GM12878 (cell line): ENCODE data around the gene TSPYL2.

Source experiments
- CBX5 ChIP-seq: sonication (generic); IDR thresholded peaks from 2 replicates; pipeline ENCODE4 v1.6.1; 2016; ENCODE audit warnings: low read depth, moderate library complexity, mild to moderate bottlenecking, inconsistent platforms
- GABPA ChIP-seq: IDR thresholded peaks from 2 replicates; pipeline ENCODE4 v1.6.1; 2014; ENCODE audit warnings: antibody characterized with exemption, low read depth, mild to moderate bottlenecking, inconsistent platforms
- KDM1A ChIP-seq: fragments of 200-600 bp; sonication (generic); IDR thresholded peaks from 2 replicates; pipeline ENCODE4 v1.6.1; 2016; ENCODE audit warnings: borderline replicate concordance
- SPI1 ChIP-seq: IDR thresholded peaks from 2 replicates; pipeline ENCODE4 v1.6.1; 2011; ENCODE audit warnings: low read depth, mild to moderate bottlenecking, low read length, moderate library complexity, borderline replicate concordance; ENCODE audit not compliant: insufficient read depth
- ZSCAN29 ChIP-seq: fragments of 450-650 bp; IDR thresholded peaks from 2 replicates; pipeline ENCODE4 v1.6.1; 2017; ENCODE audit warnings: mild to moderate bottlenecking, moderate library complexity
- TF ChIP-seq, protein P1 (sequence below): IDR thresholded peaks from 2 replicates; pipeline ENCODE4 v1.6.1; 2011; ENCODE audit warnings: mild to moderate bottlenecking, low read depth, low read length, moderate library complexity; ENCODE audit not compliant: insufficient replicate concordance
- TF ChIP-seq, protein P2 (sequence below): IDR thresholded peaks from 2 replicates; pipeline ENCODE4 v1.6.1; 2011; ENCODE audit warnings: borderline replicate concordance, low read depth, mild to moderate bottlenecking, moderate library complexity, mixed read lengths, low read length; ENCODE audit not compliant: insufficient read depth; ENCODE audit errors: extremely low read length
- TF ChIP-seq, protein P3 (sequence below): IDR thresholded peaks from 2 replicates; pipeline ENCODE4 v1.6.1; 2012; ENCODE audit warnings: mild to moderate bottlenecking, low read depth, low read length
- TF ChIP-seq, protein P4 (sequence below), 3 experiments: IDR thresholded peaks in 2 of 3; conservative IDR thresholded peaks in 1 of 3; 2 replicates each; pipeline ENCODE4 v1.5.1; 2011; ENCODE audit warnings: low read depth in 3 of 3, low read length in 3 of 3, mild to moderate bottlenecking in 3 of 3, control low read depth in 2 of 3, moderate library complexity in 2 of 3, inconsistent platforms in 1 of 3, mixed read lengths in 1 of 3; ENCODE audit not compliant: control insufficient read depth in 2 of 3, insufficient read depth in 1 of 3; ENCODE audit errors: extremely low read depth in 1 of 3

DNA sequence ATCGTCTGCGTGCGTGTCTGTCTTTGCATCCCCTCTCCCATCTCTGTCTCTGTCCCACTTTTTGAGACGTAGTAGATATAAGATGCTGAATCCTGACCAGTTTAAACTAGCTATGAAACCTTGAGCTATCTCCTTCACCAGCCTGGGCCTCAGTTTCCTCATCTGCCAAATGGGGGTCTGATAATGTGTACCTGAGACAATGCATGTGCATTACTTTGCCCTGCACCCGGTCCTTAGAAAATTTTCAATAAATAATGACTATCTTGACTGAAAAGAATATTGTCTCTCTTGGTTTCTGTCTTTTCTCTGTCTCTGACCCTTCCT lies 12.4 kb downstream of the TSPYL2 start:
- no peak for TF ChIP-seq SPI1
- TF ChIP-seq ZSCAN29: no peak
- no peak for TF ChIP-seq CBX5
- TF ChIP-seq, protein P1, sequence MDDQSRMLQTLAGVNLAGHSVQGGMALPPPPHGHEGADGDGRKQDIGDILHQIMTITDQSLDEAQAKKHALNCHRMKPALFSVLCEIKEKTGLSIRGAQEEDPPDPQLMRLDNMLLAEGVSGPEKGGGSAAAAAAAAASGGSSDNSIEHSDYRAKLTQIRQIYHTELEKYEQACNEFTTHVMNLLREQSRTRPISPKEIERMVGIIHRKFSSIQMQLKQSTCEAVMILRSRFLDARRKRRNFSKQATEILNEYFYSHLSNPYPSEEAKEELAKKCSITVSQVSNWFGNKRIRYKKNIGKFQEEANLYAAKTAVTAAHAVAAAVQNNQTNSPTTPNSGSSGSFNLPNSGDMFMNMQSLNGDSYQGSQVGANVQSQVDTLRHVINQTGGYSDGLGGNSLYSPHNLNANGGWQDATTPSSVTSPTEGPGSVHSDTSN: no peak
- TF ChIP-seq, protein P2, sequence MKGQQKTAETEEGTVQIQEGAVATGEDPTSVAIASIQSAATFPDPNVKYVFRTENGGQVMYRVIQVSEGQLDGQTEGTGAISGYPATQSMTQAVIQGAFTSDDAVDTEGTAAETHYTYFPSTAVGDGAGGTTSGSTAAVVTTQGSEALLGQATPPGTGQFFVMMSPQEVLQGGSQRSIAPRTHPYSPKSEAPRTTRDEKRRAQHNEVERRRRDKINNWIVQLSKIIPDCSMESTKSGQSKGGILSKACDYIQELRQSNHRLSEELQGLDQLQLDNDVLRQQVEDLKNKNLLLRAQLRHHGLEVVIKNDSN: no peak
- TF ChIP-seq, protein P3, sequence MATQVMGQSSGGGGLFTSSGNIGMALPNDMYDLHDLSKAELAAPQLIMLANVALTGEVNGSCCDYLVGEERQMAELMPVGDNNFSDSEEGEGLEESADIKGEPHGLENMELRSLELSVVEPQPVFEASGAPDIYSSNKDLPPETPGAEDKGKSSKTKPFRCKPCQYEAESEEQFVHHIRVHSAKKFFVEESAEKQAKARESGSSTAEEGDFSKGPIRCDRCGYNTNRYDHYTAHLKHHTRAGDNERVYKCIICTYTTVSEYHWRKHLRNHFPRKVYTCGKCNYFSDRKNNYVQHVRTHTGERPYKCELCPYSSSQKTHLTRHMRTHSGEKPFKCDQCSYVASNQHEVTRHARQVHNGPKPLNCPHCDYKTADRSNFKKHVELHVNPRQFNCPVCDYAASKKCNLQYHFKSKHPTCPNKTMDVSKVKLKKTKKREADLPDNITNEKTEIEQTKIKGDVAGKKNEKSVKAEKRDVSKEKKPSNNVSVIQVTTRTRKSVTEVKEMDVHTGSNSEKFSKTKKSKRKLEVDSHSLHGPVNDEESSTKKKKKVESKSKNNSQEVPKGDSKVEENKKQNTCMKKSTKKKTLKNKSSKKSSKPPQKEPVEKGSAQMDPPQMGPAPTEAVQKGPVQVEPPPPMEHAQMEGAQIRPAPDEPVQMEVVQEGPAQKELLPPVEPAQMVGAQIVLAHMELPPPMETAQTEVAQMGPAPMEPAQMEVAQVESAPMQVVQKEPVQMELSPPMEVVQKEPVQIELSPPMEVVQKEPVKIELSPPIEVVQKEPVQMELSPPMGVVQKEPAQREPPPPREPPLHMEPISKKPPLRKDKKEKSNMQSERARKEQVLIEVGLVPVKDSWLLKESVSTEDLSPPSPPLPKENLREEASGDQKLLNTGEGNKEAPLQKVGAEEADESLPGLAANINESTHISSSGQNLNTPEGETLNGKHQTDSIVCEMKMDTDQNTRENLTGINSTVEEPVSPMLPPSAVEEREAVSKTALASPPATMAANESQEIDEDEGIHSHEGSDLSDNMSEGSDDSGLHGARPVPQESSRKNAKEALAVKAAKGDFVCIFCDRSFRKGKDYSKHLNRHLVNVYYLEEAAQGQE: no peak
- TF ChIP-seq GABPA: no peak
- TF ChIP-seq, protein P4, sequence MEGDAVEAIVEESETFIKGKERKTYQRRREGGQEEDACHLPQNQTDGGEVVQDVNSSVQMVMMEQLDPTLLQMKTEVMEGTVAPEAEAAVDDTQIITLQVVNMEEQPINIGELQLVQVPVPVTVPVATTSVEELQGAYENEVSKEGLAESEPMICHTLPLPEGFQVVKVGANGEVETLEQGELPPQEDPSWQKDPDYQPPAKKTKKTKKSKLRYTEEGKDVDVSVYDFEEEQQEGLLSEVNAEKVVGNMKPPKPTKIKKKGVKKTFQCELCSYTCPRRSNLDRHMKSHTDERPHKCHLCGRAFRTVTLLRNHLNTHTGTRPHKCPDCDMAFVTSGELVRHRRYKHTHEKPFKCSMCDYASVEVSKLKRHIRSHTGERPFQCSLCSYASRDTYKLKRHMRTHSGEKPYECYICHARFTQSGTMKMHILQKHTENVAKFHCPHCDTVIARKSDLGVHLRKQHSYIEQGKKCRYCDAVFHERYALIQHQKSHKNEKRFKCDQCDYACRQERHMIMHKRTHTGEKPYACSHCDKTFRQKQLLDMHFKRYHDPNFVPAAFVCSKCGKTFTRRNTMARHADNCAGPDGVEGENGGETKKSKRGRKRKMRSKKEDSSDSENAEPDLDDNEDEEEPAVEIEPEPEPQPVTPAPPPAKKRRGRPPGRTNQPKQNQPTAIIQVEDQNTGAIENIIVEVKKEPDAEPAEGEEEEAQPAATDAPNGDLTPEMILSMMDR (IDR thresholded peaks at IDR 0.05 in 2 of 3, conservative IDR thresholded peaks at IDR 0.05 in 1 of 3; ENCODE audit: control insufficient read depth in 2 of 3, extremely low read depth in 1 of 3, insufficient read depth in 1 of 3, low read depth in 3 of 3, low read length in 3 of 3): no peak
- no peak for TF ChIP-seq KDM1A
